Measurements from ENCODE around the gene CASP8. TPM values are rescaled to one million over a fixed set of nuclear protein-coding genes. Genes with fewer than 3 reads are reported as not detected.
"Not testable (repeated sequence)": the region's sequence is repeated elsewhere in the genome, so short reads cannot be mapped to it uniquely, and the experiment has no call there.

CASP8 gene
- total and polyA plus RNA-seq, 2 experiments from 2014 or later = 17.1 to 24.4 TPM

GRCh38 chr2:201237486-201238123 lies 22.7 kb upstream of the CASP8 start:
- H3K9me2 ChIP-seq (replicated peaks; ENCODE audit: insufficient read depth) = no peaks in the 10 kb centered on the region
- no peaks in the 10 kb centered on the region for H4K20me1 ChIP-seq (ENCODE audit: insufficient read depth, poor library complexity, severe bottlenecking)
- H3K9me3 ChIP-seq (ENCODE audit: low read depth) = no peaks in the 10 kb centered on the region
- H3K27ac ChIP-seq = no peak overlapping the region
- H2AFZ ChIP-seq = no peak overlapping the region
- TF ChIP-seq EZH2phosphoT487 (IDR thresholded peaks at IDR 0.05; ENCODE audit: low read depth, severe bottlenecking, unreplicated experiment) (no peak), CTCF (IDR thresholded peaks at IDR 0.05; ENCODE audit: poor library complexity) (no peak), EZH2 (IDR thresholded peaks at IDR 0.05; ENCODE audit: borderline replicate concordance) (no peak)
- WGBS (ENCODE audit: low lambda C conversion rate, missing lambda C conversion rate) = 81% methylated on average over 7 of the region's 7 CpGs
- peaks cover 3% of the 10 kb centered on the region for H3K79me2 ChIP-seq
- DNase-seq (ENCODE audit: low spot score) = no peak
- H3K36me3 ChIP-seq (replicated peaks; ENCODE audit: insufficient read depth, low read depth) = no peaks in the 10 kb centered on the region
- no peaks in the 10 kb centered on the region for H3K27me3 ChIP-seq
- no peak overlapping the region for H3K4me3 ChIP-seq
- no peaks in the 10 kb centered on the region for H3K4me1 ChIP-seq (ENCODE audit: insufficient read depth)
- no peak overlapping the region for H3K4me2 ChIP-seq

- not testable (repeated sequence) for DNase-seq (ENCODE audit: low spot score); H2AFZ ChIP-seq; H3K27me3 ChIP-seq; H3K4me3 ChIP-seq; H3K79me2 ChIP-seq; H3K27ac ChIP-seq; H3K4me2 ChIP-seq; H3K36me3 ChIP-seq (replicated peaks; ENCODE audit: insufficient read depth, low read depth); H3K9me2 ChIP-seq (replicated peaks; ENCODE audit: insufficient read depth); H4K20me1 ChIP-seq (ENCODE audit: insufficient read depth, poor library complexity, severe bottlenecking); H3K4me1 ChIP-seq (ENCODE audit: insufficient read depth); H3K9me3 ChIP-seq (ENCODE audit: low read depth)
- WGBS (ENCODE audit: low lambda C conversion rate, missing lambda C conversion rate) = 92% methylated on average over 17 of the region's 21 CpGs
These were observed 21.0 kb upstream of the CASP8 start for GRCh38 chr2:201239167-201239935.

- H3K9me2 ChIP-seq (replicated peaks; ENCODE audit: insufficient read depth) = no peaks in the 10 kb centered on the region
- H3K4me3 ChIP-seq = no peak overlapping the region
- no peaks in the 10 kb centered on the region for H3K27me3 ChIP-seq
- H3K4me1 ChIP-seq (ENCODE audit: insufficient read depth) = no peaks in the 10 kb centered on the region
- H3K27ac ChIP-seq = no peak overlapping the region
- no peaks in the 10 kb centered on the region for H4K20me1 ChIP-seq (ENCODE audit: insufficient read depth, poor library complexity, severe bottlenecking)
- DNase-seq (ENCODE audit: low spot score) = no peak
- no peaks in the 10 kb centered on the region for H3K36me3 ChIP-seq (replicated peaks; ENCODE audit: insufficient read depth, low read depth)
- TF ChIP-seq EZH2 (IDR thresholded peaks at IDR 0.05; ENCODE audit: borderline replicate concordance) (no peak), EZH2phosphoT487 (IDR thresholded peaks at IDR 0.05; ENCODE audit: low read depth, severe bottlenecking, unreplicated experiment) (no peak), CTCF (IDR thresholded peaks at IDR 0.05; ENCODE audit: poor library complexity) (no peak)
- no peaks in the 10 kb centered on the region for H3K9me3 ChIP-seq (ENCODE audit: low read depth)
- no peaks in the 10 kb centered on the region for H3K79me2 ChIP-seq
- no peak overlapping the region for H3K4me2 ChIP-seq
- no peak overlapping the region for H2AFZ ChIP-seq
These were observed 17.6 kb upstream of the CASP8 start for GRCh38 chr2:201242571-201243277.

- H3K27ac ChIP-seq = no peak overlapping the region
- no peaks in the 10 kb centered on the region for H3K9me3 ChIP-seq (ENCODE audit: low read depth)
- no peaks in the 10 kb centered on the region for H3K27me3 ChIP-seq
- no peak for DNase-seq (ENCODE audit: low spot score)
- WGBS (ENCODE audit: low lambda C conversion rate, missing lambda C conversion rate) = 95% methylated on average over 5 of the region's 5 CpGs
- H4K20me1 ChIP-seq (ENCODE audit: insufficient read depth, poor library complexity, severe bottlenecking) = no peaks in the 10 kb centered on the region
- TF ChIP-seq EZH2 (IDR thresholded peaks at IDR 0.05; ENCODE audit: borderline replicate concordance) (no peak), CTCF (IDR thresholded peaks at IDR 0.05; ENCODE audit: poor library complexity) (no peak), EZH2phosphoT487 (IDR thresholded peaks at IDR 0.05; ENCODE audit: low read depth, severe bottlenecking, unreplicated experiment) (no peak)
- H3K36me3 ChIP-seq (replicated peaks; ENCODE audit: insufficient read depth, low read depth) = no peaks in the 10 kb centered on the region
- H3K4me1 ChIP-seq (ENCODE audit: insufficient read depth) = no peaks in the 10 kb centered on the region
- no peak overlapping the region for H3K4me2 ChIP-seq
- H3K9me2 ChIP-seq (replicated peaks; ENCODE audit: insufficient read depth) = no peaks in the 10 kb centered on the region
- no peak overlapping the region for H2AFZ ChIP-seq
- H3K79me2 ChIP-seq = no peaks in the 10 kb centered on the region
- no peak overlapping the region for H3K4me3 ChIP-seq
These were observed 15.5 kb upstream of the CASP8 start for GRCh38 chr2:201244829-201245228.

Data from hepatocyte (in vitro differentiated cells).